HG03432 (cell line): ENCODE data around the gene TIMM17B.
"Not testable (repeated sequence)": the region's sequence is repeated elsewhere in the genome, so short reads cannot be mapped to it uniquely, and the experiment has no call there.

Source experiments
- ATAC-seq: cut with Tn5 transposase; IDR thresholded peaks from one replicate; pipeline ENCODE4 v1.9.1; 2021; ENCODE audit warnings: mild to moderate bottlenecking, moderate library complexity; ENCODE audit not compliant: unreplicated experiment

The TIMM17B gene

GRCh38 chrX:48897157-48897624 lies 377 bp downstream of the TIMM17B start:
- peak; percentile 4 for ATAC-seq

GRCh38 chrX:48896611-48897011 lies 957 bp downstream of the TIMM17B start:
- no peak for ATAC-seq

- no peak for ATAC-seq
Measured at GRCh38 chrX:48894891-48895290, 2.7 kb downstream of the TIMM17B start.

GRCh38 chrX:48893556-48894348 lies 3.8 kb downstream of the TIMM17B start:
- no peak for ATAC-seq

GRCh38 chrX:48892896-48893295 lies 4.7 kb downstream of the TIMM17B start:
- no peak for ATAC-seq

- ATAC-seq, result peak; percentile 89
Measured at GRCh38 chrX:48891402-48892288, 5.9 kb downstream of the TIMM17B start.

GRCh38 chrX:48890934-48891401 lies 6.6 kb downstream of the TIMM17B start:
- peak; percentile 55 for ATAC-seq

GRCh38 chrX:48890296-48890925 lies 7.2 kb downstream of the TIMM17B start:
- no peak for ATAC-seq

- not testable (repeated sequence) for ATAC-seq
Measured at GRCh38 chrX:48886586-48886985, 11.0 kb downstream of the TIMM17B start.

- ATAC-seq, result no peak
Measured at GRCh38 chrX:48883729-48884128, 13.8 kb downstream of the TIMM17B start.

GRCh38 chrX:48876944-48877343 lies 20.6 kb downstream of the TIMM17B start:
- ATAC-seq, result not testable (repeated sequence)

- ATAC-seq, result not testable (repeated sequence)
Measured at GRCh38 chrX:48872017-48872416, 25.6 kb downstream of the TIMM17B start.

- ATAC-seq, result no peak
Measured at GRCh38 chrX:48864210-48864609, 33.4 kb downstream of the TIMM17B start.

GRCh38 chrX:48854898-48855297 lies 42.7 kb downstream of the TIMM17B start:
- ATAC-seq, result no peak

GRCh38 chrX:48854121-48854804 lies 43.3 kb downstream of the TIMM17B start:
- ATAC-seq, result not testable (repeated sequence)

- ATAC-seq, result not testable (repeated sequence)
Measured at GRCh38 chrX:48853494-48853893, 44.1 kb downstream of the TIMM17B start.

- ATAC-seq, result no peak
Measured at GRCh38 chrX:48852857-48853256, 44.7 kb downstream of the TIMM17B start.

GRCh38 chrX:48848847-48849246 lies 48.7 kb downstream of the TIMM17B start:
- no peak for ATAC-seq
